ENCODE results near the gene VSTM4.

Gene VSTM4

DNA sequence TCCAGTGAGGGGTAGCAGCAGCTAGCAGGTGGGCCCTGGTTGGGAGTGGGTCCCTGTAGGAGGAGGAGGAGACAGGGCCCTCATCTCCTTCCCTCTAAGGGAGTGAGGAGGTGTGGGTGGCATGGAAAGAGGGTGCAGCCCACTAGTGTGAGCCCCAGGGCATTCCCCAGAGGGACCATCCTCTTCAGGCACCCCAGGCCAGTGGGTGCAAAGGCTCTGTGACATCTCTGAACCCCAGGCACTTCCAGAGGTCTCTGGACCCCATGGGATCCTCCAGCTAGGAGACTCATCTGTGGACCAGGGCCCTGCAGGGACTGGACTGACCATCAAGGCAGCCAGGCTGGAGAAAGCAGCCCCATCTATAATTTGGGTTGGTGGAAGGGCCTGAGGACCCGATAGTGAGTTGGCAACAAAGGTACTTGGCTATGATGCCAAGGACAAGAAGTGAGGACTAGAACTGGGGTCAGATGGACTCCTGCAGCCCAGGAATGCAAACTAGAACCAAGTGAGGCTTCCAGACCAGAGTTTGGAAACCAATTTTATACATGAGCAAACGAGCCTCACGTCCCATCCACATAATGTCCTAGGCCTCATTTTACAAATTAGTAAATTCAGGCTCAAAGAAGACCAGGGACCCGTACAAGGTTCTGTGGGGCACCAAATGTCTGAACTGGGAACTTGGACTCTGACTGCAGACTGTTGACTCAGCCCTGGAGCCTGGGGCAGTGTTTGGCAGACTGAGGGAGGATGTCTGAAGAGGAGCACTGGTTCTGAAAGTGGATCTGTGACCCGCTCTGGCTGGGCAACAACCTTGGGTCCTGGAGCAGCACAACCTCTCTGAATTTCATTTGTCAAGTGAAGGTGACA, 1.4 kb upstream of the VSTM4 start:
- DNase-seq: no peak

DNA sequence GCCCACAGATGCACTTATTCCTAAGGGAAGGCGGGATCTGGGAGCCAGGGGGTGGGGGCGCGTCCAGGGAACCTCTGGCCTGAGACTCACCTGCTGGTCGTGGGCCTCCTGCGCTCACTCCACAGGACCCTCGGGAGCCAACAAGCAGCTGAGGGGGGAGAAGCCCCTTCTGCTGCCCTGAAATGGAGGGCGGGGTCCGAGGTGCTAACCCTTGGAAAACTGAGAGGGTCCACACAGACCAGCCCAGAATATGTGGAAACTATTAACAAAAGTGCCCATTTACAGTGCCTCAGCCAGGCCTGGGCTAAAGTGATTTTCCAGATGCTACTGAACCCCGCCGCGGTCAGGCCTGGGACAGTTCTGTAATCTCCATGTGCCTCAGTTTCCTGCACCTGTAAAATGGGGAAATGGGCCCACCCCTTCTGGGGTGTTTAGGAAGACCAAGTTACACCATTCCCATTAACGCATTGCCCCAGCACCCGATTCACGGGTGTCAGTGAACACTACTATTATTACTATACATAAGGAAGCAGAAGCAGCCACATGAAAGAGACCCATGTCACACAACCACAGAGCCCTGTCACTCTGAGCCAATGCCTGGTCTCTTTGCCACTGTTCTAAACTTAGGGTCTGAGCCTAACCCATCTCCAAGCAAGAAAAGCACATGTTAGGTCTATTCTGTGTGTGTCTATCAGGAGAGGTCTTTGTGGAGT, 630 bp upstream of the VSTM4 start:
- no peak for DNase-seq

- DNase-seq: no peak
These were observed 656 bp downstream of the VSTM4 start for GRCh38 chr10:49114718-49115014.

GRCh38 chr10:49113741-49114141, 1.6 kb downstream of the VSTM4 start:
- no peak for DNase-seq

DNA sequence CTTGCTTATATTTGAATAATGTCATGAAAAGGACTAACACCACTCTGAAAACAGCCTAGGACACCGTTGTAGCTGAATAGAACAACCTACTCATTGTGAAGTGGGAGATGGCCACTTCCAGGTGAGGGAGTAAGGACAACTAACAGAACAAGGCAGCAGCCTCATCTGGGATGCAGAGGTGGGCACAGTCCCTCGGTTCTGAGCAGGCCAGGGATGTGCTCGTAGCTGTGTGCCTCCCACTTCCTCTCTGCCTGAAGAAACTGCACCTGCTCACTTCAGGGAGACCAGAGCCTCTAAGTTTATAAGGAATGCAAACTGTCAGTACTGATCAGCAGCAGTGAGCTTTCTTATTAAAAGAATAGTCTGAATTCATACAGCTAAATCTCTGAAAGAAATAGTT, 2.5 kb downstream of the VSTM4 start:
- DNase-seq: no peak

GRCh38 chr10:49112098-49112497, 3.2 kb downstream of the VSTM4 start:
- no peak for DNase-seq

DNA sequence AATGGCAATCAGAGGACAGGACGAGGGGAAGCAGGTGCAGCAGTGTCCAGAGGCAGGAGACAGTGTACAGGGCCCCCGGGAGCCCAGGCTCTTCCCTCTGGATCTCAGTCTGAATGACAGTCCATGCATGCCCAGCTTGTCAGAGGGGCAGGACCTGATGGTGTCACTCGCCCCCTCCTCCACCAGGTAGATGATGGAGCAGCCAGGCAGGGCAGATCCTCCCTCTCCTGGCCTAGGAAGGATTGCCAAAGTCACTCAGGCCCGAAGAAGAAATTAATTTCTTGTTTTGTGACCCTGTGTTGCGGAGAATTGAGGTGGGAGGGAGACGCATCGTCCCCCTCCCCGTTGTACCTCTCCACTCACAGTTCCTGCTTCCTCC, 4.0 kb downstream of the VSTM4 start:
- DNase-seq: no peak

GRCh38 chr10:49110684-49111319, 4.5 kb downstream of the VSTM4 start:
- no peak for DNase-seq

GRCh38 chr10:49109669-49110340, 5.5 kb downstream of the VSTM4 start:
- DNase-seq: no peak

- no peak for DNase-seq
These were observed 6.7 kb downstream of the VSTM4 start for GRCh38 chr10:49108656-49109055.

- DNase-seq: no peak
These were observed 7.4 kb downstream of the VSTM4 start for GRCh38 chr10:49107887-49108267.

GRCh38 chr10:49107111-49107886, 8.0 kb downstream of the VSTM4 start:
- no peak for DNase-seq

DNA sequence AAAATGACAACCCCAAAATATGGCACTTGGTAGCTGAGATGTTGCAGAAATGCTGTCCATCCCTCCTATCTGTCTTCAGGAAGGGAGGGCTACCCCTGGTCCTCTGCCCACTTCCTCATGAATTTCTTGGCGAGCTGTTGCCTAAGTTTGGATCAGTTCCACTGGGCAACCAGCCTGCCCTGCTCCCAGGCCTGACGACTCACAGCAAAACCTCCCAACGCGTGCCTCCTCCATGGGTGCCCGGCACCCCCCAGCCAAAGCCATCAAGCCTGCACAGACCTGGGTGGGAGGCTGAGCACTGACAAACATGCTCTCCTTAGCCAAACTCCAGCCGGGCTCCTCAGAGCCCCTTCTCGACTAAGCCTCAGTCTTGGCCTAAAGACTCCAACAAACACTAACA, 8.9 kb downstream of the VSTM4 start:
- DNase-seq: no peak

DNA sequence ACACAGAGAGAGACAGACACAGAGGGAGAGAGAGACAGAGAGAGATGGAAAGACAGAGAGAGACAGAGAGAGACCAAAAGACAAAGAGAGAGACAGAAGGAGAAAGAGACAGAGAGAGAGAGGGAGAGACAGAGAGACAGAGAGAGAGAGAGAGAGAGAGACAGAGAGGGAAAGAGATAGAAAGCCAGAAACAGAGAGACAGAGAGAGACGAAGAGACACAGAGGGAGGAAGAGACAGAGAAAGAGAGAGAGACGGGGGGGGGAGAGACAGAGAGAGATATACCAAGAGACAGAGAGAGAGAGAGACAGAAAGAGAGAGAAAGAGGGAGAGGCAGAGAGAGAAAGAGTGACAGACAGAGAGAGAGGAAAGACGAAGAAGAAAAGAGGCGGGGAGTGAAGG, 10.2 kb downstream of the VSTM4 start:
- DNase-seq: no peak

- DNase-seq: no peak
These were observed 11.0 kb downstream of the VSTM4 start for GRCh38 chr10:49104323-49104722.

DNA sequence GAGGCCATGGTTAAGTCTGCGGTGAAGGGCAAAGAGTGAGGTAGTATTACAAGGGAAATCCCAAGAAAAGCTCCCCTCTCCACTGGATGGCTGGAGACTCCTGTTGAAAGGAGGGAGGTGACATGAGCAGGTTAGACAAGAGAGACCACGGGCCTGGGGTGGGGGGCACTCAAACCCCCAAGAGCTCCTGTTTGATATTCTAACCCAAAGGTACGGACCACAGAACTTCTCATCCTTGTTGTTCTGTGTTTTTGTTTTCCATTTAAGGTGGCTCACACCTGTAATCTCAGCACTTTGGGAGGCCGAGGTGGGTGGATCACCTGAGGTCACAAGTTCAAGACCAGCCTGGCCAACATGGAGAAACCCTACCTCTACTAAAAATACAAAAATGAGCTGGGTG, 11.6 kb downstream of the VSTM4 start:
- no peak for DNase-seq

DNA sequence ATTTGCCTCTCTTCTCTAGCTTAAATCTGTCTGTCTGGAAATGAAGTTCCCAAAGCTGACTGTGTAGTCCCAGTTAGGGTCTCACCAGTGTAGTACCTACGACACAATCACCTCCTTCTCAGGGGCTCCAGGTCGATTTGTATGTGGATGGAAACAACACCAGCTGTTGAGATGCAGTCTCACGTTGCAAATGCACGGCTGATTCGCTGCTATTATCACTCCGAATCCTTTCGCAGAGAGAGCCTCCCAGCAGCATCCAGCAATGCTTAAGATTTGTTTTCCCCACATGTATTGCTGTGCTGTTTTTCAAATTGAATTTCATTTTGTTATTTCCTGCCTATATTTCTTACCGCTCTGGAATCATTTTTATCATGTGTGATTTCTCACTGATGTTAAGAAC, 16.3 kb downstream of the VSTM4 start:
- DNase-seq: no peak

- no peak for DNase-seq
These were observed 18.4 kb downstream of the VSTM4 start for GRCh38 chr10:49096890-49097445.

DNA sequence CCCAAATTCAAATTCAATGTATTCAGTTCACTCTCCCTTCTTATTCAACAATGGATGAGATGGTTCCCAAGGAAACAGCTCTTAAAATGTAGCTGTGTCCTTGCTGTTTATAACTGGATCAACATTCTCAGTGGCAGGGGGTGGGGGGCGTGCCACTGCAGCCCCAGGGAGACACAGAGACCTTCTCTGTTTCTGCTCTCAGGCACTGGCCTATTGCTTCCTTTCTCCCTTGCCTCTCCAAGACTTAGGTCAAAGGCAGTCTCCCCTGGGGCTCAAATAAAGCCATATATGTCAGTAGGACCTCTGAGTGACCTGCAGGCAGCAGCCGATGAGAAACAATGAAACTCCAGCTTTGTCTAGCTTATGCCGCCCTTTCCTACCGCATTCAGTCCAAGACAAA, 20.7 kb downstream of the VSTM4 start:
- DNase-seq: no peak

DNA sequence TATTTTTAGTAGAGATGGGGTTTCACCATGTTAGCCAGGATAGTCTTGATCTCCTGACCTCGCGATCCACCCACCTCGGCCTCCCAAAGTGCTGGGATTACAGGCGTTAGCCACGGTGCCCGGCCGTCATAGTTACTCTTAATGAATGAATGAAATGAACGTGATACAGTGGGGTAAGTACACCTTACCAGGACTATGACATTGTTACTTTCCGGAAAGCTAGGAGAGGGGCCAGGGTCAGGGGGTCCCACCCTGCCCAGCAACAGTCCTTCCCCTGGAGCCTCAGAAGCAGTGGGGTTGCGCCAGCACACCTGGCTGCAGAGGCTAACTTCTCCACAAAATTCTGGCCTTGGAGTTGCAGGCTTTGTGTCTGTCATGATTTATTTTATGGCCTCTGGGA, 21.4 kb downstream of the VSTM4 start:
- no peak for DNase-seq

- no peak for DNase-seq
These were observed 22.8 kb downstream of the VSTM4 start for GRCh38 chr10:49092477-49092876.

GRCh38 chr10:49091450-49092210, 23.7 kb downstream of the VSTM4 start:
- no peak for DNase-seq
